ENCODE results near the gene SH3D21.

- TF ChIP-seq ZNF274 (IDR thresholded peaks at IDR 0.05; ENCODE audit: borderline replicate concordance, extremely low read depth, low read length) (no peak), POLR2AphosphoS5 (IDR thresholded peaks at IDR 0.05; ENCODE audit: low read depth, low read length) (no peak), CTCF (IDR thresholded peaks at IDR 0.05; ENCODE audit: control extremely low read depth in 1 of 3, insufficient read depth in 1 of 3, low read depth in 1 of 3, low read length in 3 of 3) (no peak), CREB1 (IDR thresholded peaks at IDR 0.05) (no peak), TAF1 (IDR thresholded peaks at IDR 0.05; ENCODE audit: low read depth, low read length) (no peak), EP300 (IDR thresholded peaks at IDR 0.05; ENCODE audit: borderline replicate concordance in 1 of 2, low read depth in 2 of 2, low read length in 2 of 2) (no peak), EZH2 (IDR thresholded peaks at IDR 0.05; ENCODE audit: low read depth, low read length, severe bottlenecking) (no peak), GTF2F1 (IDR thresholded peaks at IDR 0.05; ENCODE audit: borderline replicate concordance, low read depth, low read length) (no peak), SIN3A (conservative IDR thresholded peaks at IDR 0.05 in 1 of 2, IDR thresholded peaks at IDR 0.05 in 1 of 2; ENCODE audit: low read depth in 1 of 2, low read length in 2 of 2) (no peak)
Measured at GRCh38 chr1:36327421-36328087, 21.4 kb downstream of the SH3D21 start.
